Raji (cell line): ENCODE measurements around the gene TMC7.
A peak's percentile ranks its signal among the peaks of the same experiment; 100 is the strongest.

Experiments used
- POLR2A ChIP-seq: IDR thresholded peaks from 2 replicates; pipeline ENCODE4 v1.6.1; 2011; ENCODE audit warnings: low read depth, low read length, control low read depth; ENCODE audit not compliant: insufficient read depth

The TMC7 gene

DNA sequence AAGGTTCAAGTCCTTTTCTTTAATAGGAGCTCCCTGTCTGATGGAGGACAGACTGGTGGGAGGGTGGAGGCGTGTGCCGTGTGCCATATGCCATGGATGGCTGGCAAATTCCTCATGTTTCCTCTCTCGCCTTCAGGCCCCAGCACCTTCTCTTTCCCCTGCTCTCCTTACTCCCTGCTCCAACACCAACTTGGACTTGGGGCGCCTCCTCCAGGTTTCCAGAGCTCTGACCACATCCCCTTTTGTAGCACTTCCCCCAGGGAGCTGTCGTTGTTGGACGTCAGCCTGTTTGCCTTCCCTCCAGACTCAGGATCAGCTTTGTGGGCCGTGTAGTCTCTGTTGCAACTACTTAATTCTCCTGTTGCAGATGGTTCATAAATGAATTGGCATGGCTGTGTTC lies 30.7 kb downstream of the TMC7 start:
- TF ChIP-seq POLR2A = no peak

DNA sequence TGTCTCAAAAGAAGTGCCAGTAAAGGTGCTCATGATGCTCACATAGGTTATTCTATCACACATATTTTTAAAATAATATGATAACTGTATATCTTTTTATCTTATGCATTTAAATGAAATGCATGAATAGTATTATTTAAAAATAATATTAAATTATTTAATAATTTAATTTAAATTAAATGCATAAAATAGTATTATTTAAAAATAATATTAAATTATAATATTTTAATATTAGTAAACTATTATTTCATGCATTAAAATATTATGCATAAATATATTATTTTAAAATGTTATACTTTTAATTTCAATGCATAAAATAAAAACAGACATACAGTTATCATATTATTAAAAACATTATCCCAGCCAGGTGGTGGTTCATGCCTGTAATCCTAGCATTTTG lies 33.4 kb downstream of the TMC7 start:
- TF ChIP-seq POLR2A = no peak

DNA sequence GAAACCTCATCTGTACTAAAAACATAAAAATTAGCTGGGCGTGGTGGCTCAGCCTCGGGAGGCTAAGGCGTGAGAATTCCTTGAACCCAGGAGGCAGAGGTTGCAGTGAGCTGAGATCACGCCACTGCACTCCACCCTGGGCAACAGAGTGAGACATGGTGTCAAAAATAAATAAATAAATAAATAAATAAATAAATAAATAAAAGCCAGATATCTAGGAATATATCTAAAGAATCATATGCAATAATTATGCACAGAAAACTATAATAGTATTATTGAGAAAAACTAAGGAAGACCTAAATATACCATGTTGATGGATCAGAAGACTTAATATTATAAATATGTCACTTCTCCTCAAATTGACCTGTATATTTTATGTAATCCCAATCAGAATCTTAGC lies 37.0 kb downstream of the TMC7 start:
- TF ChIP-seq POLR2A = no peak

DNA sequence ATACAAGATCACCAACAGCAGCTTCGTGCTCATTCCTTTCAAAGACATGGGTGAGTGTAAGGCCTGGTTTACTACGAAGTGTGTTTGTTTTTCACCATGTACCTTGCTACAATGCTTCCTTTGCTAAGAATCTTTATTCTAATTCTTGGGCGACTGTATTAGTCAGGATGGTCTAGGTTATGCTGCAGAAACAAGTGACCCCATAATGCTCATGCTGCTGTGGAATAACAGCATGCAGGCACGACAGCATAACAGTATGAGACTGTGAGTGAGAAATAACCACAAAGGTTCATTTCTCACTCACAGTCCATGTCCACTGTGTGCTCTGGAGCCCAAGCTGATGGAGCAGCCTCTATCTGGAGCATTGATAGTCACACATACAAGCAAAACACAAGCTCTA lies 38.0 kb downstream of the TMC7 start:
- TF ChIP-seq POLR2A = no peak

DNA sequence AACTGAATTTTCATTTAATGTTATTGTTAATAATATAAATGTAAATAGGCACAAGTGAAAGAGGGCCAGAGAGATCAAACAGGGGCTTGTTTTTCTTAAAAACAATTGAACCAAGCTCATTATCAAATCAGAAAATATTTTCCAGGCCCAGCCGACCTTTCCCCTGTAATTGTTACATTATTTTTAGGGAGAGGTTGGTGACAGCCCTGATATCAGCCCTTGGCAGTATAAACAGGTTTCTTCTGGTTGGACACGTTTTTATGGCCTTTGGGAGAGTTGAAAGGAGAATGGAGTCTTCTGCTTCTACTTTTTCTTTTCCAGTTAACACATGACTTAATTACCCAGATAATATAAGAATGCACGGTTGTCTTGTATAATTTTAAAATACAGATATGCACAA lies 43.7 kb downstream of the TMC7 start:
- no peak for TF ChIP-seq POLR2A

DNA sequence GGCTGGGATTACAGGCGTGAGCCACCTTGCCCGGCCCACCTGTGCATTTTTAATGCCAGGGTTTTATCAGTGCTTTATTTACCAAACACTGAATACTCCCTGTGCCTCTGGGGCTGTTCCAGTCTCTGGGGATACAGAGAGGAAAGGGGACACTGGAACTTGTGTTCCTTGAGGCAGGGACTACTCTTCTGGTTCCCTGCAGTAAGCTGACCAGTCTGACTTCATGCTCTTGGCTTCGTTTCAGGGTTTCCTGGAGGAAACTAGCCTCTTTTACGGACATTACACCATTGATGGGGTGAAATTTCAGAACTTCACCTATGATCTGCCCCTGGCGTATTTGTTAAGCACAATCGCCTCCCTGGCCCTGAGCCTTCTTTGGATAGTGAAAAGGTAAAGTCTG lies 46.2 kb downstream of the TMC7 start:
- no peak for TF ChIP-seq POLR2A

DNA sequence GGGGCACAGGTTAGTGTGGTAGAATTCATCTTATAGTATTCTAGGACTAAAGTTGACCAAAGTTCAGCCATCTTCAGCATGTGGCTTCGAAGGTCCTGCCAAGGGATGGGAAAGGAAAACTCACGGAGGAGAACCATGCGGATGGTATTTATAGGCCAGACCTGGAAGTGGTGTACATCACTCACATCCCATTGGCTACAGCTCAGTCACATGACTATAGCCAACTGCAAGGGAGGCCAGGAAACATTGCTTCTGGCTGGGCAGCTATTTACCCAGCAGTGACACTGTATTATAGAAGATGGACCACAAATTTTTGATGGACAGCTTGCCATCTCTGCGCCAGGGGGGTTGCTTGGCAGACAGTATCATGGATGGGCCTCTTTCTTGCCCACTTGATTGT lies 48.0 kb downstream of the TMC7 start:
- no peak for TF ChIP-seq POLR2A

DNA sequence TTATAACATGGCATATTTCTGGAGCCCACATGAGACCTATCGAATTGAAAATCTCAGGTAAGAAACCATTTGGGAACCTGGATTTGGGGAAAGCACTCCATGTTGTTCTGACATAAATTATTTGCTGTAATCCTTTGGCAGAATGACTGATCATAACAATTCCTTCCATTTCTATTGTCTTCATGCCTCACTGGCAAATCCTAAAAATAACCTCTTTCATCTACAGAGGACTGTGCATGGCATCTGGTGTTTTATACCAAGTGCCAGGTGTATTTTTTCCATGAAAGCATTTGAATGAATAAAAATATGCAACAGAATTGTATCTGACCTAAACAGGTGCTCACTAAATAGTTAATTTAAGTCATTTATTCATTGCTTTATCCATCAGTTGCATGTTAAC lies 50.0 kb downstream of the TMC7 start:
- TF ChIP-seq POLR2A = no peak

DNA sequence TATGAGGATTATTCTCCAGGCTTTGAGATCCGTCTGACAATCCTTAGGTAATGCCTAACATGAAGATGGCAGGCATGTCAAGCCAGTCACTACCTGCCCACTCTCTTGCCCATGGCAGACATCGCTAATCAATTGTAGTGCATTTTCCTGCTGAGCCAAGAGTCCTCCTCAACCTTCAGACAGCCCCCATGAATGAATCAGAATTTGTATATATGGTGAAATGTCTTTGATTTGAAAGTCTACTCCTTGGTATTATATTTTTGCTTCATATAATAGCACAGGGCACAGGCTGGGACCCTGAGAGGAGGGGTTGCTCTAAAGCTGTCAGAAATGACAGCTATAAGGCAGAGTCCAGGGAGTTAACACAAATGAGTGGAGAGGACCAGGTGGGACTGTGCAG lies 56.7 kb downstream of the TMC7 start:
- no peak for TF ChIP-seq POLR2A

DNA sequence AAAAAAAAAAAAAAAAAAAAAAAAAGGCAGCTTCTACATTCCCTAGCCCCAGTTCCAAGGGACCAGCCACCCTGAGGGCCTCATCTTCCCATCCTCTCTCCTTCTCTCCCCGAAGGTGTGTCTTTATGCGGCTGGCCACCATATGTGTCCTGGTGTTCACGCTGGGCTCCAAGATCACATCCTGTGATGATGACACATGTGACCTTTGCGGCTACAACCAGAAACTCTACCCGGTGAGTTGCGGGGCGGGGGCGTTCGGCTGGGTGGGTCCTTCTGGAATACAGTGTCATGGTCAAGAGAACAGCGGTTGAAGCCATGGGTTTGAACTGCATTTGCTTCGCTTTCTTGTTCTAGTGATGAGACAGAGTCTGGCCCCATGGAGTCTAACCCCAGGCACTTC lies 61.0 kb downstream of the TMC7 start:
- no peak for TF ChIP-seq POLR2A

DNA sequence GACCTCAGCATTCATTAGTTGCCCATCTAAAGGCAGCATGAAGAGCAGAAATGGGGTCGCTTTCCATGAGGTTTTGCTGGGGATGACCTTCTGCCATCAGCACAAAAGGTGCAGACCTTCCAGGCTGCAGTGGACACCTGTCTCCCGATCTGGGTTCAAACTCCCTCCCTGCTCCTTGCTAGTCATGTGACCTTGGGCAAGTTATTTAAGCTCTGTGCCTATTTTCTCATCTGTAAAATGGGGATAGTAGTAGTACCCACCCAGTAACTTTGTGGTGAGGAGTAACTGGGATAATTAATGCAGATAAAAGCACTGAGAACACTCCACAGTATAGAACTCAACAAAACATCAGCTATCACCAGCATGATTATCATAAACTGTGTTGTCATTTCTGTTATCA lies 62.3 kb downstream of the TMC7 start:
- TF ChIP-seq POLR2A = no peak

DNA sequence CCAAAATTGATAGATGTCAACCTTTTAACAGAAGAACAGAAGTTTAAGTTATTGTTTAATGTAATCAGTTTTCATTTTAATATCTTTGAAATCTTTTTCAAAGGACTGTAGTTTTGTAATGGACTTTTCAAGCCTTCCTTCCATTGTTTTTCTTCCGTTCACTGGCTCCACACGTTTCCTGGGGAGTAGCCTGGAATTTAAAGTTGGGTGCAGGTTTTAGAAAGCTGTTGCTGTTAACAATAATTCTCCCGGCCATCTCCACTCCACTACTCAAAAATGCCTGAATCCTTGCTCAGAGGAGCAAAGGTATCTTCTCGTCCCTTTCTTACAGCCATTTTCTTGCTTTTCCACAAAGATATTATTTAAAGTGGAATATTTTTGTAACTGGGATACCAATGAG lies 79.0 kb downstream of the TMC7 start:
- TF ChIP-seq POLR2A = no peak

DNA sequence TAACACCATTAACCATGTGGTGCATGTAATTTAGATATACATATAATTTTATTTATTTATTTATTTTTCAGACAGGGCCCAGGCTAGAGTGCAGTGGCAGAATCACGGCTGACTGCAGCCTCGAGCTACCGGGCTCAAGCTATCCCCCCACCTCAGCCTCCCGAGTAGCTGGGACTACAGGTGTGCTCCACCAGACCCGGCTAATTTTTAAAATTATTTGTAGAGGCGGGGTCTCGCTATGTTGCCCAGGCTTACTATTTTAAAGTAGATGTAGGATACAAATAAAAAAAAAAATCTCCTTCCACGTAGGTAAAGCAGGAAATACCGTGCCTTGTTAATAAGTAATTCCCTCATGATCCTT lies 83.2 kb downstream of the TMC7 start:
- no peak for TF ChIP-seq POLR2A

DNA sequence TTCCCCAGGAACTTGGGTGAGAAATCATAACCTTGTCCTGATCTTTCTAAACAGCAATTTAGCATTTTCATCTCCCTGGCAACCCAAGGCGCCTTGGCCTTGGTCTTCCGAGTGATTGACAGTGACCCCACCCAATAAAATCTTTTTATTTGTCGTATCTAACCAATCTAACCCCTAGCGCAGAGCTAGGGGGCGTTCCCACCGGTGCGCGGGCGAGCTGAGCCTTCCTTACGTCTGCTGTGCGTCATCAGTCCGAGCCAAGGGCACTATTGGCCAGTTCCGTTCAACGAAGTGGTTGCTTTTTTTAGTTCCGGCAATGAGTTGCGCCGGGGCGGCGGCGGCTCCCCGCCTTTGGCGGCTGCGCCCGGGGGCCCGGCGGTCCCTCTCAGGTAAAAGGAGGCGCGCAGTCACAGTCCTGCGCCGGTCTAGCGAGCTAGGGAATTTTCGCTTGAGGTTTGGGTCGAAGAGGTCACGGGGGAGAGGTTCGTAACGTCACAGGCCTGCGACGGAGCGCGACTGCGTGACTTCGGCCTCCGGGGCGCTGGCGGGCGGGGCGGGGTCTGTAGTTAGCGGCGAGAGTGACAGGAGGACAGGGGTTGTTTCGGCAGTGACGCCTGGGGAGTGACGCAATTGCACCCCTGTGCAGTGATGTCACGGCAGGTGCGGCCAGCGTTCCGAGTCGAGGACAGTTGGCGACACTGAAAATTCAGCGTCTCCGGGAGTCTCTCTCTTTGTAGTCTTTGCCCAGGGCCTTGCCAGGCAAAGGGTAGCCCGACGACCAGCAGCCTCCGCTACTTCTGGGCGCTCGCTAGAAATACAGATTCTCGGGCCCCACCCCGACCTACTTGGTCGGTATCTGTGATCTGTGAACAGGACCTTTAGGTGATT lies 83.9 kb downstream of the TMC7 start, which contains the start of gene COQ7:
COQ7 (plus strand) TSS at position 266 of the 888 bp plus-strand sequence; CDS start at position 317, 51 bp downstream.
- peak; percentile 69 for TF ChIP-seq POLR2A

DNA sequence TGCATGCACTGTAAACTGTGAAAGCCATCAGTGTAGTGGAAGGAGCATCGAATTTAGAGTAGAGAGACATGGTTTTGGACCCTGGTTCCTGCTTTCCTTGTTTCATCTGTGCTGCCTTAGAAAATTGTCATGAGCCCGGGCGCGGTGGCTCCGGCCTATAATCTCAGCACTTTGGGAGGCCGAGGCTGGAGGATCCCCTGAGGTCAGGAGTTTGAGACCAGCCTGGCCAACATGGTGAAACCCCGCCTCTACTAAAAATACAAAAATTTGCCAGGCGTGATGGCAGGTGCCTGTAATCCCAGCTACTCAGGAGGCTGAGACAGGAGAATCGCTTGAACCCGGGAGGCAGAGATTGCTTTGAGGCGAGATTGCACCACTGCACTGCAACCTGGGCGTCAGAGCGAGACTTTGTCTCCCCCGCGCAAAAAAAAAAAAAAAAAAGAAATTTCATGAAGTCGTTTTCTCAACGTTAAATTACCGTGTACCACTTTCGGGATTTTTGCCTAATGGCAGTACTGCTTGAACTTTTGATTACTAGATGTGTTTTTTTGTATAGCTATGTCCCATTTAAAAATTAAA lies 84.6 kb downstream of the TMC7 start:
- TF ChIP-seq POLR2A = no peak
